ENCODE measurements around the gene TARS1. TPM values are rescaled to one million over a fixed set of nuclear protein-coding genes. Genes with fewer than 3 reads are reported as not detected.

TARS1 gene
- total RNA-seq, 1 experiment from 2014 or later, result 107 TPM

DNA sequence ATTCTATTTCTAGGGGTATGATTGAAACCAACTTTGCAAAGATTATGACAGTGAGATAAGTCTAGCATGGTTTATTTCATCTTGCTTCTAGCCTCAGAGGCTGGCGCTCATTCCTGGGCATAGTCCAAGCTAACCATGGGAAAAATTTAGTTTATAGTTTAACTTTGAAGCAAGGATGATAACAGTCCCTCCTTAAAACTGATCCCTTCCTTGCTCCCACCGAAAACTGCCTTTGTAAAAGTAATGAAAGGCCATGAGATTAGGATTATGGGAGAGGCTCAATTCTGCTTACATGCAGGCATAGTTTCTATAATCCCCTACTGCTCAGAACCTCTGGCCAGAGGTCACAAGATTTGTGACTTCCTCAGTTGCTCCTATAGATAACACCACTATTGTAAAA lies 75.7 kb downstream of the TARS1 start:
- no peaks in the 10 kb centered on the region for H4K20me1 ChIP-seq (ENCODE audit: insufficient read depth, low read depth, low read length)
- no peaks in the 10 kb centered on the region for H3K4me1 ChIP-seq (ENCODE audit: low read length)
- H3K27ac ChIP-seq (ENCODE audit: low read length), result no peak overlapping the region
- no peaks in the 10 kb centered on the region for H3K27me3 ChIP-seq (ENCODE audit: low read length)
- no peak for DNase-seq
- H3K4me3 ChIP-seq (ENCODE audit: low read length), result no peak overlapping the region
- H3K36me3 ChIP-seq (ENCODE audit: insufficient read depth, low read length), result no peaks in the 10 kb centered on the region
- H3K79me2 ChIP-seq (ENCODE audit: low read length), result no peaks in the 10 kb centered on the region
- H3K9me3 ChIP-seq (ENCODE audit: low read length), result no peaks in the 10 kb centered on the region
- no peak overlapping the region for H3K4me2 ChIP-seq (ENCODE audit: low read depth, low read length, poor library complexity, severe bottlenecking)
- H3K9me2 ChIP-seq (replicated peaks; ENCODE audit: insufficient read depth, low read length), result no peaks in the 10 kb centered on the region
- no peak overlapping the region for H2AFZ ChIP-seq (ENCODE audit: low read length)
- no peak overlapping the region for H3K9ac ChIP-seq (ENCODE audit: low read length)
